PC-9 (cell line): ENCODE data around the gene SGCD.

Experiments used
- EZH2 ChIP-seq: fragments of 200-600 bp; sonication (generic); IDR thresholded peaks from 2 replicates; pipeline ENCODE4 v1.8.0; 2017; ENCODE audit warnings: antibody characterized with exemption, low read depth
- TF ChIP-seq, protein P1 (sequence below): fragments of 200-600 bp; sonication (generic); conservative IDR thresholded peaks from 2 replicates; pipeline ENCODE4 v1.6.1; 2017; ENCODE audit warnings: mixed run types, antibody characterized with exemption, mild to moderate bottlenecking, moderate library complexity

DNA sequence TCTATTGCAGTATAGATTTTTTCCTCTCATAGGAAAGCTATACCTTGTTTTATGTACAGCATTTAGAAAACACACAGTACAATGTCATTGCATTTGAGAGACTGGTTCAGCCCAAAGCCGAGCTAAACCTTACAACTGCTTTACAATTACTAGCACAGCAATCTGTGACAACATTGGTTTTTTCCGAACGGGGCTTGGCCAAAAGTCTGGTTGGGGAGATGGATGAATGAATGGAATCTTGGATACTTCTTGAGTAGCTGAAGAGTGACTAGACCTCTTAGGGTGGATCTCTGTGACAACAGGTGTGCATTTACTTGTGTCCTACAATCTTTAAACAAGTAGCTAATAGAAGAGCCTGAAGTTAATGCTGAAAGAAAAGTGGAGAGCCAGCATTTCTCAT lies 1.2 kb downstream of the SGCD start:
- TF ChIP-seq, protein P1, sequence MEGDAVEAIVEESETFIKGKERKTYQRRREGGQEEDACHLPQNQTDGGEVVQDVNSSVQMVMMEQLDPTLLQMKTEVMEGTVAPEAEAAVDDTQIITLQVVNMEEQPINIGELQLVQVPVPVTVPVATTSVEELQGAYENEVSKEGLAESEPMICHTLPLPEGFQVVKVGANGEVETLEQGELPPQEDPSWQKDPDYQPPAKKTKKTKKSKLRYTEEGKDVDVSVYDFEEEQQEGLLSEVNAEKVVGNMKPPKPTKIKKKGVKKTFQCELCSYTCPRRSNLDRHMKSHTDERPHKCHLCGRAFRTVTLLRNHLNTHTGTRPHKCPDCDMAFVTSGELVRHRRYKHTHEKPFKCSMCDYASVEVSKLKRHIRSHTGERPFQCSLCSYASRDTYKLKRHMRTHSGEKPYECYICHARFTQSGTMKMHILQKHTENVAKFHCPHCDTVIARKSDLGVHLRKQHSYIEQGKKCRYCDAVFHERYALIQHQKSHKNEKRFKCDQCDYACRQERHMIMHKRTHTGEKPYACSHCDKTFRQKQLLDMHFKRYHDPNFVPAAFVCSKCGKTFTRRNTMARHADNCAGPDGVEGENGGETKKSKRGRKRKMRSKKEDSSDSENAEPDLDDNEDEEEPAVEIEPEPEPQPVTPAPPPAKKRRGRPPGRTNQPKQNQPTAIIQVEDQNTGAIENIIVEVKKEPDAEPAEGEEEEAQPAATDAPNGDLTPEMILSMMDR: no peak
- TF ChIP-seq EZH2: no peak
